ENCODE measurements around the gene ATP6V1G2.

The ATP6V1G2 gene

DNA sequence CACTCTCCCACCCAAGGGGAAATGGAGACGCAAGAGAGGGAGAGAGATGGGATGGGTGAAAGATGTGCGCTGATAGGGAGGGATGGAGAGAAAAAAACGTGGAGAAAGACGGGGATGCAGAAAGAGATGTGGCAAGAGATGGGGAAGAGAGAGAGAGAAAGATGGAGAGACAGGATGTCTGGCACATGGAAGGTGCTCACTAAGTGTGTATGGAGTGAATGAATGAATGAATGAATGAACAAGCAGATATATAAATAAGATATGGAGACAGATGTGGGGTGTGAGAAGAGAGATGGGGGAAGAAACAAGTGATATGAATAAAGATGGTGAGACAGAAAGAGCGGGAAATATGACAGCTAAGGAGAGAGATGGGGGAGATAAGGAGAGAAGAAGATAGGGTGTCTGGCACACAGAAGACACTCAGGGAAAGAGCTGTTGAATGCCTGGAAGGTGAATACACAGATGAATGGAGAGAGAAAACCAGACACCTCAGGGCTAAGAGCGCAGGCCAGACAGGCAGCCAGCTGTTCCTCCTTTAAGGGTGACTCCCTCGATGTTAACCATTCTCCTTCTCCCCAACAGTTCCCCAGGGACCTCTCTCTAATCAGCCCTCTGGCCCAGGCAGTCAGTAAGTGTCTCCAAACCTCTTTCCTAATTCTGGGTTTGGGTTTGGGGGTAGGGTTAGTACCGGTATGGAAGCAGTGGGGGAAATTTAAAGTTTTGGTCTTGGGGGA lies 29.7 kb upstream of the ATP6V1G2 start:
- DNase-seq (ENCODE audit: low spot score): no peak

DNA sequence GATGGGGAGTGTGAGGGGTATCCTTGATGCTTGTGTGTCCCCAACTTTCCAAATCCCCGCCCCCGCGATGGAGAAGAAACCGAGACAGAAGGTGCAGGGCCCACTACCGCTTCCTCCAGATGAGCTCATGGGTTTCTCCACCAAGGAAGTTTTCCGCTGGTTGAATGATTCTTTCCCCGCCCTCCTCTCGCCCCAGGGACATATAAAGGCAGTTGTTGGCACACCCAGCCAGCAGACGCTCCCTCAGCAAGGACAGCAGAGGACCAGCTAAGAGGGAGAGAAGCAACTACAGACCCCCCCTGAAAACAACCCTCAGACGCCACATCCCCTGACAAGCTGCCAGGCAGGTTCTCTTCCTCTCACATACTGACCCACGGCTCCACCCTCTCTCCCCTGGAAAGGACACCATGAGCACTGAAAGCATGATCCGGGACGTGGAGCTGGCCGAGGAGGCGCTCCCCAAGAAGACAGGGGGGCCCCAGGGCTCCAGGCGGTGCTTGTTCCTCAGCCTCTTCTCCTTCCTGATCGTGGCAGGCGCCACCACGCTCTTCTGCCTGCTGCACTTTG lies 29.0 kb upstream of the ATP6V1G2 start, which contains the start of gene TNF:
Gene TNF (plus strand): TSS at position 231 of the 567 bp plus-strand sequence. CDS start 177 bp downstream, at position 408.
- no peak for DNase-seq (ENCODE audit: low spot score)

- DNase-seq (ENCODE audit: low spot score): no peak
These were observed 28.0 kb upstream of the ATP6V1G2 start for GRCh38 chr6:31574106-31575061.

- no peak for DNase-seq (ENCODE audit: low spot score)
These were observed 27.1 kb upstream of the ATP6V1G2 start for GRCh38 chr6:31573239-31574105.

- no peak for DNase-seq (ENCODE audit: low spot score)
These were observed 25.9 kb upstream of the ATP6V1G2 start, which contains the start of gene LTA for GRCh38 chr6:31572041-31572911. LTA (plus strand) TSS chr6:31572289; CDS start chr6:31572743, 454 bp downstream.

- DNase-seq (ENCODE audit: low spot score): no peak
These were observed 23.6 kb upstream of the ATP6V1G2 start for GRCh38 chr6:31569861-31570536.

GRCh38 chr6:31568537-31568961 lies 22.1 kb upstream of the ATP6V1G2 start:
- no peak for DNase-seq (ENCODE audit: low spot score)

DNA sequence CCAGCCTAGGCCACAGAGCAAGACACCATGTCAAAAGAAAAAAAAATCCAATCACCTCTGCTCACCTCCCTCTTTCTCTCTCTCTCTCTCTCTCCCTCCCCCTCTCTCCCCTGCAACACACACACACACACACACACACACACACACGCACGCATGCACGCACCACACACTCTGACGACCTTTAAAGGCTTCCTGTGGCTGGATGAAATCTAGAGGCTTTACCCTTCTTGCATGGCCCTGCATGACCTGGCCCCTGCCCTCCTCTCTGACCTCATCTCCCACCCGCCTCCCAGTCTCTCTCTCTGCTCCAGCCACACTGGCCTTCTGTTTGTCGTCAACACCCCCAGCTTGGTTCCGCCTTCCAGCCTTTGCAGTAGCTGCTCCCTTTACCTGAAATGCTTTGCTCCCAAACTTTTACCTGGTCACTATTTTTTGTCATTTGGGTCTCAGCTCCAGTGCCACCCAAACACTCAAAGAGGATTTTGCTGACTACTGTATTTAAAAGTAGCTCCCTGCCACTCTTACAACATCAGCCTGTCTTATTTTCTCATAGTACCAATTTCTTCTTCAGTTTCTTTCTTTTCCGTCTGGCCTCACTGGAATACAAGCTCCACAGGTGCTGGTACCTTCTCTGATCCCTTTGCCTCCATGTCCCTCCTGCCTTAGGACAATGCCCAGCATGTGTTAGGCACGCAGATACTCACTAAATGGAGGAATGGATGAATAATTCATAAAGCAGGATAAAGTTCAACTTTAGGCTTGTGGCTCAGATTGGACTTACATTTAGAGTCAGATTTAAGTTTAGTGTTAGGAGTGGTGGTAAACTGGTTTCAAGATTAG lies 21.3 kb upstream of the ATP6V1G2 start:
- DNase-seq (ENCODE audit: low spot score): no peak

DNA sequence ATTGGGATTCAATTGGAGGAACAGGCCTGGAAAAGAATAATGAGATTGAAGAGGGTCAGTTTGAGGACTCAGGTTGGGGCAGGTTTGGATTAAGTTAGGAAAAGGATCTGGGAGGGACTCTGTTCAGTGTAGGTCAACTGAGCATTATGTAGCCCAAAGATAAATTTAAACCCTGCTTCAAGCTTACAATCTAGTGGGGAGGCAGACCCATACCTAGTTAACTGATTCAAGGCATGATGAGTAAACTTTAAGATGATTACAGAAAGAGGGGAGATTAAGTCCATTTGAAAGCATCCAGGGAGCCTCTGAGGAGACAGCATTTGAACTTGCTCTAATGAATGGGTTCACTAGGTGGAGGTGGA lies 14.3 kb upstream of the ATP6V1G2 start:
- DNase-seq (ENCODE audit: low spot score): no peak

GRCh38 chr6:31559958-31560696 lies 13.7 kb upstream of the ATP6V1G2 start:
- DNase-seq (ENCODE audit: low spot score): no peak

- DNase-seq (ENCODE audit: low spot score): no peak
These were observed 13.2 kb upstream of the ATP6V1G2 start for GRCh38 chr6:31559606-31559957.

DNA sequence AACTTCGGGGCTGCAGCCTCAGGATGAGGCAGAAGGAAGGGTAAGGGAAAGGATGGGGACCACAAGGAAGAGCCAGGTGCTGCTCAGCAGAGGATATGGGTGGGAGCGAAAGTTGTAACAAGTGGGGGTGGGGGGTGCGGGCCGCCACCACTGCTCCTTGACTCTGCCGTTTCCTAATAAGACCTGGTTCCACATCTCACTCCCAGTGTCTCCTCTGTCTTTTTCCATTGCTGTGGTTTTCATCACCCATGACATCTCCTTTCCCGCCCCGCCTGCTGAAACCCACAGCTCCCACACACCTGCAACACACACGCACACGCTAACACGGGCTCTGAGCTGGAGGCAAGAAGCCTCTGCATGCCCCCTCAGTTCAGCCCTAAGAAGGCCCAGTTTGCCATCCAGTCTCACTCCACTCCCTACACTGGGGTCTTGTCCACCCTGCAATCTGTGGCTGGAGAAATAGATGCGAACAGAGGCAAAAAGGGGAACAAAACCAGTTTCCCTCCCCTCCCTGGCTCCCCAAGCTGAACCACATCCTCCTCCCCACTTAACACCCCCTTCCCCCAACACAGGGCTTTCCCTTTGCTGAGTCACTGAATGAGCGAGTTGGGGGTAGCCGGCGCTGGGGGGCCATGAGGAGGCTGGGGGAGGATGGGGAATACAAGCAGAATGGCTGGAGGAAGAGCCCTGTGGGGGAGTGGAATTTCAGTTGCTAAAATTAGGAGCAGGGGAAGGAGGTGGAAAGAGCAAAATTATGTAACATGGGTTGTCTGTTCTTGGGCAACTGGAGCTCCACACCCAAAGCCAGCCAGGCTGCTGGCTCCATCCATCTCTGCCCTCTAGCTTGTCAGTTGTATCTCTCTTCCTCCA lies 12.5 kb upstream of the ATP6V1G2 start:
- no peak for DNase-seq (ENCODE audit: low spot score)

DNA sequence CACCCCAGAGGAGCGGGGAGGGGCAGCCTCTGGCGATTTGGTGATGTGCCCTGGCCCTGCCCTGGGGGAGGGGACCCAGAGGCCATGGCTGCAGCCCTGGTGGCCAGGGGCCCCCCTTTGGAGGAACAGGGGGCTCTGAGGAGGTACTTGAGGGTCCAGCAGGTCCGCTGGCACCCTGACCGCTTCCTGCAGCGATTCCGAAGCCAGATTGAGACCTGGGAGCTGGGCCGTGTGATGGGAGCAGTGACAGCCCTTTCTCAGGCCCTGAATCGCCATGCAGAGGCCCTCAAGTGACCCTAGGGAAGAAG lies 11.9 kb upstream of the ATP6V1G2 start:
- no peak for DNase-seq (ENCODE audit: low spot score)

DNA sequence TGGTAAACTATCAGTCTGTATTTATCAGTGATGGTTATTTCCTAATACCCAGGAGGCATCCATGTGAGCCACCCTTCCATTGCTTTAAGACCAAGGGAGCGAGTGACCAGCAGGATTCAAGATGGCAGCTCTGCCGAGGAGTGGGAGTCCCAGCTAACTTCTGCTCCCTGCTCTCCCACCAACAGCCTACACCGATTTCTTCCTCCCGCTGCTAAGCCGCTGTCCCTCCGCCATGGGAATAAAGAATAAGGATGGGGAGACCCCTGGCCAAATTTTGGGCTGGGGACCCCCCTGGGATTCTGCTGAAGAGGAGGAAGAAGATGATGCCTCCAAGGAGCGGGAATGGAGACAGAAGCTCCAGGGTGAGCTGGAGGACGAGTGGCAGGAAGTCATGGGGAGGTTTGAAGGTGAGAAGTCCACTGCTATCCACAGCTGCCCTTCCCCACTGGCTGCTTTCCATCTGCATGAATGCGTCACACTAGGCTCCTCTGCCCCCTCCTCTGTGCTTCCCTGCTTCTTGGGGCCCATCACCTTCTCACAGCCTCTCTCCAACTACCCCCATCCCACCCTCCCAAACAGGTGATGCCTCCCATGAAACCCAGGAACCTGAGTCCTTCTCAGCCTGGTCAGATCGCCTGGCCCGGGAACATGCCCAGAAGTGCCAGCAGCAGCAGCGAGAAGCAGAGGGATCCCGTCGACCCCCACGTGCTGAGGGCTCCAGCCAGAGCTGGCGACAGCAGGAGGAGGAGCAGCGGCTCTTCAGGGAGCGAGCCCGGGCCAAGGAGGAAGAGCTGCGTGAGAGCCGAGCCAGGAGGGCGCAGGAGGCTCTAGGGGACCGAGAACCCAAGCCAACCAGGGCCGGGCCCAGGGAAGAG lies 11.3 kb upstream of the ATP6V1G2 start:
- DNase-seq (ENCODE audit: low spot score): no peak

GRCh38 chr6:31556307-31556706 lies 9.9 kb upstream of the ATP6V1G2 start:
- DNase-seq (ENCODE audit: low spot score): no peak

DNA sequence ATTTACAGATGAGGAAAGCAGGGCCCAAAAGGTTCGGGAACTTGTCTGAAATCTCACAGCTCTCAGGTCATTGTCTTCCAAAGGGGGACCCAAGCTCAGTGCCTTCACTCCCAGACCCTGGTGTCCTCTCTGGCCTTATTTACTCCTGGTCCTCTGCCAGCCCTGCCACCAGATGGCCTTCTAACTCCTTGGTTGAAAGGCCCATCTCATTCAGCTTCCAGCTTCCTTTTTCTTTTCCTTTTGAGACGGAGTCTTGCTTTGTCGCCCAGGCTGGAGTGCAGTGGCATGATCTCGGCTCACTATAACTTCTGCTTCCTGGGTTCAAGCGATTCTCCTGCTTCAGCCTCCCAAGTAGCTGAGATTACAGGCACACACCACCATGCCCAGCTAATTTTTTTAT lies 5.0 kb upstream of the ATP6V1G2 start:
- DNase-seq (ENCODE audit: low spot score): peak; percentile 58

- no peak for DNase-seq (ENCODE audit: low spot score)
These were observed 2.1 kb upstream of the ATP6V1G2 start for GRCh38 chr6:31548544-31548873.

Data from ecto neural progenitor cell (in vitro differentiated cells).